GF-D8 (cell line): ENCODE data around the gene SCLY.
"Not testable (repeated sequence)": the region's sequence is repeated elsewhere in the genome, so short reads cannot be mapped to it uniquely, and the experiment has no call there.

Experiments
- DNase-seq: peaks from one replicate; lab custom pipeline; 2025; lab: John Stamatoyannopoulos, UW

The SCLY gene

GRCh38 chr2:238060542-238061314 is at the start of gene SCLY:
SCLY (plus strand) TSS chr2:238061001; CDS start chr2:238061055, 54 bp downstream.
- peak; percentile 85 for DNase-seq

GRCh38 chr2:238013806-238014205 is 47.0 kb upstream of the SCLY start:
- no peak for DNase-seq

- DNase-seq: no peak
Measured at GRCh38 chr2:238015705-238016104, 45.1 kb upstream of the SCLY start.

GRCh38 chr2:238016526-238016925 is 44.3 kb upstream of the SCLY start:
- no peak for DNase-seq

- no peak for DNase-seq
Measured at GRCh38 chr2:238019962-238020361, 40.8 kb upstream of the SCLY start.

- DNase-seq: no peak
Measured at GRCh38 chr2:238020816-238021215, 40.0 kb upstream of the SCLY start.

GRCh38 chr2:238021327-238021726 is 39.5 kb upstream of the SCLY start:
- DNase-seq: no peak

- no peak for DNase-seq
Measured at GRCh38 chr2:238022594-238023157, 38.1 kb upstream of the SCLY start.

- DNase-seq: no peak
Measured at GRCh38 chr2:238023608-238024007, 37.2 kb upstream of the SCLY start.

GRCh38 chr2:238024986-238025385 is 35.8 kb upstream of the SCLY start:
- no peak for DNase-seq

- DNase-seq: no peak
Measured at GRCh38 chr2:238025741-238026360, 35.0 kb upstream of the SCLY start.

GRCh38 chr2:238027058-238027457 is 33.7 kb upstream of the SCLY start:
- DNase-seq: no peak

GRCh38 chr2:238027591-238028415 is 33.0 kb upstream of the SCLY start:
- peak; percentile 57 for DNase-seq

GRCh38 chr2:238029853-238030252 is 30.9 kb upstream of the SCLY start:
- no peak for DNase-seq

- DNase-seq: no peak
Measured at GRCh38 chr2:238030422-238031155, 30.2 kb upstream of the SCLY start.

GRCh38 chr2:238031751-238032150 is 29.1 kb upstream of the SCLY start:
- DNase-seq: no peak

- no peak for DNase-seq
Measured at GRCh38 chr2:238032755-238033337, 28.0 kb upstream of the SCLY start.

- DNase-seq: not testable (repeated sequence)
Measured at GRCh38 chr2:238033991-238034390, 26.8 kb upstream of the SCLY start.

GRCh38 chr2:238038203-238038602 is 22.6 kb upstream of the SCLY start:
- no peak for DNase-seq

- DNase-seq: no peak
Measured at GRCh38 chr2:238039151-238039550, 21.6 kb upstream of the SCLY start.

- no peak for DNase-seq
Measured at GRCh38 chr2:238039985-238040384, 20.8 kb upstream of the SCLY start.
